T47D (cell line): ENCODE data around the gene CRK.
A peak's percentile ranks its signal among the peaks of the same experiment; 100 is the strongest.
"Not testable (repeated sequence)": the region's sequence is repeated elsewhere in the genome, so short reads cannot be mapped to it uniquely, and the experiment has no call there.

Experiments
- DNase-seq, 2 experiments: peaks; one replicate each; pipeline versions ENCODE4 v3.0.0 to v3.0.0-alpha.2; 2011 to 2012; ENCODE audit warnings: low read depth in 1 of 2, low spot score in 1 of 2
- JUND ChIP-seq: IDR thresholded peaks from 2 replicates; pipeline ENCODE4 v1.6.1; 2012; ENCODE audit warnings: low read depth
- in situ Hi-C: cut with HindIII; loops from 2 replicates; pipeline ENCODE4 v1.10.0; 2016; ENCODE audit warnings: low sequenced_read_pairs, low pct_unique_long_range_greater_than_20kb

Gene CRK

GRCh38 chr17:1449412-1449967 lies 6.5 kb downstream of the CRK start:
- no peak for TF ChIP-seq JUND
- DNase-seq, result peak in 1 of 2 experiments; percentile 41
- in situ Hi-C loops, result no loop called here

DNA sequence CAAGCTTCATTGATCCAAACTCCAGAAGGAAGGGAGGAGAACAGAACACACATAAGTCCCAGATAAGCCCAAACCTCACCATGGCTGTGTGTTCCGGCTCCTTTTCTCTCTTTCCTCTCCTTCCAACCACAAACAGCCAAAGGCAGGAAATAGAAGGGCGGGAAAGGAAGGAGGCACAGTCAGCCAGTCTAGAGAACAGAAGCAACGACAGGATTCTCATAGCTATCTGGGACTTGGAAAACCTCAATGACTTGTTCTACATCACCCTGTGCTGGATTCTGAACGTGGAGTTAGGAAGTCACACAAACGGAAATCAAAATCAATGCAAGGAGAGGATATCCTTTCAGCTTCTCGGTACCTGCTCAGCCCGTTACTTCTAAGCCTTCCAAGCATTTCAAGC lies 9.0 kb downstream of the CRK start:
- no peak for TF ChIP-seq JUND

GRCh38 chr17:1446201-1446600 lies 9.8 kb downstream of the CRK start:
- in situ Hi-C loops, result no loop called here
- TF ChIP-seq JUND, result no peak
- no peak for DNase-seq

More for the DNA sequence above, 9.0 kb downstream of the CRK start:
- in situ Hi-C loops, result no loop called here
- no peak for DNase-seq

GRCh38 chr17:1445695-1446094 lies 10.3 kb downstream of the CRK start:
- in situ Hi-C loops, DNase-seq: not testable (repeated sequence)

GRCh38 chr17:1442721-1443120 lies 13.3 kb downstream of the CRK start:
- DNase-seq, in situ Hi-C loops: not testable (repeated sequence)

GRCh38 chr17:1442187-1442586 lies 13.8 kb downstream of the CRK start:
- no peak for DNase-seq
- no peak for TF ChIP-seq JUND
- in situ Hi-C loops, result no loop called here

DNA sequence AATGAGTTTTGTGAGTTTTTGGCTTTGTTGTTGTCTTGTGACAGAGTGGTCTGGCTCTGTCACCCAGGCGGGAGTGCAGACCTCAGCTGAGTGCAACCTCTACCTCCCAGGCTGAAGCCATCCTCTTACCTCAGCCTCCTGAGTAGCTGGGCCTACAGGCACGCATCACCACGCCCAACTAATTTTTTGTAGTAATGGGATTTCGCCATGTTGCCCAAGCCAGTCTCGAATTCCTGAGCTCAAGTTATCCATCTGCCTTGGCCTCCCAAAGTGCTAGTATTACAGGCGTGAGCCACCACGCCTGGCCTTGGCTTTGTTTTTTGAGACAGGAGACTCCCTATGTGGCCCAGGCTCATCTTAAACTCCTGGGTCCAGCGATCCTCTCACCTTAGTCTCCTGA lies 15.1 kb downstream of the CRK start:
- in situ Hi-C loops, result no loop called here
- TF ChIP-seq JUND, result no peak
- DNase-seq, result no peak

GRCh38 chr17:1438593-1439083 lies 17.4 kb downstream of the CRK start:
- in situ Hi-C loops, result no loop called here
- TF ChIP-seq JUND, result no peak
- no peak for DNase-seq

DNA sequence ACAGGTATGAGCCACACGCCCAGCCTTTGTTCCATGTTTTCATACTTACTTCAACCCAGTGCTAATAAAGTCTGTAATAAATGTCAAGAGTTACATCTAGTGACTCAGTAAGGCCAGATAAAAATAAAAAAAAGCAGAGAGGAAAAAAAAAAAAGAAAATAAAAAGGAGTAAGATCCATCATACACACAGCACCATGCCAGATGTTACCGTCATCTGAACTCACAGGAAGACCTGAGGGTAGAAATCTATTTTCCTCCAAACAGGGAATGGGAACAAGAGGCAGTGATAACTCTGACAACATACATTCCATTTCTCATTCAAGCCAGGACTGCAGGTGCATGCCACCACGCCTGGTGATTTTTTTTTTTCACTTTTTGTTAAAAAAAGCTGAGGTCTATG lies 20.7 kb downstream of the CRK start:
- no peak for DNase-seq
- TF ChIP-seq JUND, result no peak
- in situ Hi-C loops, result no loop called here

DNA sequence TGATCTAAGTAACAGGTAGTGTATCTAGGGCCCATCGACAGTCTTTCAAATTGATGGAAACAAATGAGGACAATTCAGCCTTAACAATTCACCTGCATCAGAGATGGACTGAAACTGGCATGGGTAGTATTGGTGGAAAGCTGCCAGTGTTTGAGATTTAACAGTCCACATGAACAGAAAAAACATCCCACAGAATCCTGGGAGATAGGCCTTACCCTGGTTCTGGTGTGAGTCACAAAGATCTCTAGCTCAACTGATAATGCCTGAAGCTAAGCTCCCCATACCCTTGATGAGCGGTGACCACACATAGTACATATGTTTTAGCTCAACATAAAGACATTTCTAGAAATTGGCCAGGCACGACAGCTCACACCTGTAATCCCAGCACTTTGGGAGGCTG lies 21.9 kb downstream of the CRK start:
- no peak for DNase-seq
- in situ Hi-C loops, result no loop called here
- TF ChIP-seq JUND, result no peak

- TF ChIP-seq JUND, result no peak
- in situ Hi-C loops, result no loop called here
- DNase-seq, result no peak
Measured at GRCh38 chr17:1431631-1432104, 24.4 kb downstream of the CRK start.

GRCh38 chr17:1423456-1424135 lies 32.4 kb downstream of the CRK start:
- no peak for TF ChIP-seq JUND
- in situ Hi-C loops, result no loop called here
- DNase-seq, result no peak

- no peak for TF ChIP-seq JUND
- in situ Hi-C loops, result no loop called here
- DNase-seq, result no peak
Measured at GRCh38 chr17:1422885-1423284, 33.1 kb downstream of the CRK start.

DNA sequence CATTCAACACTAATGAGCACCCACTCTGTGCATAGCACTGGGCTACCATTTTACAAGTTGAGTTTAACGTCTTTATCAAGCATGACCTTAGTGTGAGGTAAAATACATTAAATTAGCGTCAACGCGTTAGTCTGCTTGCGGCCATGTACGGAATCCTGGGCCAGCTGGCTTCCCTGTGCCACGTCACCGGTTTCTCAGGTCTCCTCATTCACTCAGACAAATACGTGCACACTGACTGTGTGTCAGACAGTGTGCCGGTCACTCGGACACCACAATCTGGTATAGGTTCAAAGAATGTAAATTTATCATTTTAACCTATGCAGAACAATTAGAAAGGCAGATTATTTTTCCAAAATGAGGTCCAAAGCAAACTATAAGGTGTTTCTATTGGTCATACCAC lies 34.6 kb downstream of the CRK start:
- in situ Hi-C loops, result no loop called here
- DNase-seq, result no peak
- no peak for TF ChIP-seq JUND
